GM21529 (cell line): Measurements from ENCODE around the gene TMEM106B.
"Not testable (repeated sequence)": the region's sequence is repeated elsewhere in the genome, so short reads cannot be mapped to it uniquely, and the experiment has no call there.

Experiments used
- ATAC-seq: cut with Tn5 transposase; IDR thresholded peaks from one replicate; pipeline ENCODE4 v1.9.1; 2021; ENCODE audit not compliant: unreplicated experiment

Gene TMEM106B

DNA sequence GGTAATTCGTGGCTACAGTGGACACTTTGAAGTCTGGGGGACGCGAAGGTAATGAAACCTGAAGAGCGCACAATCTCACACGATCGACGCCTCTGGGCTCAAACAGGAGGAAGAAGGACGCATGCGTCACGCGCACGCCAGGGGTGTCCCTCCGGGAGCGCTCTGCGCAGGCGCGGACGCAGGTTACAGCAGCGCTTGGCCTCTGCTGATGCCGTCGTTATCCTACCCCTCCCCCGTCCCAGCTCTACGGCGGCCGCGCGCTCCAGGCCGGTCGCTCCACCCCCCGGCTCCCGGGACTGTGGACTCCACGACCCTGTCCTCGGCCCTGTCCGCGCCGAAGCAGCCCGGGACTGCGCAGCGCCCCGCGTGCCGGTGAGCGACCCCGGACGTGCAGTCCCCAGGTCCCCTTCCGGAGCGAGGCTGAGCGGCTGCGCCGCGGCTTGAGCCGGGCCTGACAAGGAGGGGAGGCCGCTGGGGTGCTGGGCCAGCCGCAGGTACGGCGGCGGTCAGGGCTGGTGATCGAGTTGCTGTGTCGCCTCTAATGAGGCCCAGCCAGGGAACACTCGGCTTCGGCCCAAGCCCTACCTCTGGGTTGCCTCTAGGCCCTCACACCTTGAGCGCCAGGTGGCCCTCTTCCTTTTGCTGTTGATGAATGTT, at the start of gene TMEM106B:
Gene TMEM106B, plus strand, starts transcription at position 241 of the 657 bp plus-strand sequence. CDS start 3,517 bp downstream, outside the sequence.
- peak; percentile 95 for ATAC-seq

GRCh38 chr7:12162415-12163113, 48.5 kb upstream of the TMEM106B start:
- no peak for ATAC-seq

DNA sequence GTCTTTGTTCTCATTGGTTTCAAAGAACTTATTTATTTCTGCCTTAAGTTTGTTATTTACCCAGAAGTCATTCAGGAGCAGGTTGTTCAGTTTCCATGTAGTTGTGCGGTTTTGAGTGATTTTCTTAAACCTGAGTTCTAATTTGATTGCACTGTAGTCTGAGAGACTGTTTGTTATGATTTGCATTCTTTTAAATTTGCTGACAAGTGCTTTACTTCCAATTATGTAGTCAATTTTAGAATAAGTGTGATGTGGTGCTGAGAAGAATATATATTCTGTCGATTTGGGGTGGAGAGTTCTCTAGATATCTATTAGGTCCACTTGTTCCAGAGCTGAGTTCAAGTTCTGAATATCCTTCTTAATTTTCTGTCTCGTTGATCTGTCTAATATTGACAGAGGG, 43.0 kb upstream of the TMEM106B start:
- ATAC-seq: not testable (repeated sequence)

DNA sequence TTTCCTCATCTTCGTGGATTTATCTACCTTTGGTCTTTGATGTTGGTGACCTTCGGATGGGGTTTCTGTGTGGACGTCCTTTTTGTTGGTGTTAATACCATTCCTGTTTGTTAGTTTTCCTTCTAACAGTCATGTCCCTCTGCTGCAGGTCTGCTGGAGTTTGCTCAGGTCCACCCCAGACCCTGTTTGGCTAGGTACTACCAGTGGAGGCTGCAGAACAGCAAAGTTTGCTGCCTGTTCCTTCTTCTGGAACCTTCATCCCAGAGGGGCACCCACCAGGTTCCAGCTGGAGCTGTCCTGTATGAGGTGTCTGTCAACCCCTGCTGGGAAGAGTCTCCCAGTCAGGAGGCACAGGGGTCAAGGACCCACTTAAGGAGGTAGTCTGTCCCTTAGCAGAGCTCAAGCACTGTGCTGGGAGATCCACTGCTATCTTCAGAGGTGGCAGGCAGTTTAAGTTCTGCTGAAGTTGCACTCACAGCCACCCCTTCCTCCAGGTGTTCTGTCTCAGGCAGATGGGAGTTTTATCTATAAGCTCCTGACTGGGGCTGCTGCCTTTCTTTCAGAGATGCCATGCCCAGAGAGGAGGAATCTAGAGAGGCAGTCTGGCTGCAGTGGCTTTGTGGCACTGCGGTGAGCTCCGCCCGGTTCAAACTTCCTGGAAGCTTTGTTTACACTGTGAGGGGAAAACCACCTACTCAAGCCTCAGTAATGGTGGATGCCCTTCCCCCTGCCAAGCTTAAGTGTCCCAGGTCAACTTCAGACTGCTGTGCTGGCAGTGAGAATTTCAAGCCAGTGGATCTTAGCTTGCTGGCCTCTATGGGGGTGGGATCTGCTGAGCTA, 40.9 kb upstream of the TMEM106B start:
- not testable (repeated sequence) for ATAC-seq

DNA sequence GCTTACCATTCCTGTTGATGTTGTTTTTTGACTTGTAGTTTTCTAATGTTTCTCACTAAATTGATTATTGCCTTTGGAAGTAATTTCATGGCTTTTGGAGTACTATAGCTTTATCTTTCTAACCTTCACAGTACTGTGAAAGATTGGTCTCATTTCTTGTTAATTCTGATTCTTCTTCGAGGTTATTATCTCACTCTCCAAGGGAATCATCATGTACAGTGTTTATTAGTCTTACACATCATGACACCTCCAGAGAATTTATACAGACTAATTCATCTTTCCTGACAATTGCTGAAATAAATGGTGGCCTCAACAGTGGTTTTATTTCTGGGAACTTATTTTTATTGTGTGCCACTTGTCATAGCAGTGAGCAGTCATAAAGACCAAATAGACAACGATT, 37.4 kb upstream of the TMEM106B start:
- ATAC-seq: no peak

- ATAC-seq: no peak
These were observed 36.2 kb upstream of the TMEM106B start for GRCh38 chr7:12174931-12175330.

DNA sequence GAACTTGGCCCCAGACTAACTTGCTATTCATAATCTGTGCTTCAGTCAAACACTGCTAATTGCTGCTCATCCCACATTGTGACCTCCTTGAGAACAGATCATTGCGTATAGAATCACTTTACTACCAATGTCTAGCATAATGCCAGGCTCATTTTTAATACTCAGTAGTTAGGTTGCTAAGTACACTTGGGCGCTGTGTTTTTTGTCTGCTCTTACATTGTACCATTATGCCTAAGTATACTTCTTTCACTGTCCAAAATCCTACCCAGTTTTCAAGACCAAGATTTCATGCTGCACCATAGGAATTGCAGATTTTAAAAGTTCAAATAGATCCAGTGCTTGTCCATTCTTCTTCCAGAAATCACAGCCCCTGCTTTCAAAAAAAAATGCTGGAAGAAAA, 32.8 kb upstream of the TMEM106B start:
- ATAC-seq: no peak

DNA sequence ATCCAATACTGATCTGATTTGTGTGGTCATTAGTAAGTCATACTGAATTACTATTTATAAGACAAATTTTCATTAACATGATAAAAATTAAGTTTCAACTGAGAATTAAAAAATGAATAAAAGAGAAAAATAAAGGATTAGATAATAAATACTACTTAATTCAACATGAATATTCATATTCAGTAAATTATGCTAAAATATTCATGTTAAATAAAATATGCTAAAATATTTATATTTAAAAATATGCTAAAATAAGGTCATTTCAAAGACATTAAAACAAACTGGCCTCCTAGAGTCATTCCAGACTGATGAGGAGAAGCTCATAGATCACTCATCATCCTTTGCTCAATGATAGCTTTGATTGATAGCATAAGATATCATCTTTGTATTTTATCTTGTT, 16.7 kb upstream of the TMEM106B start:
- ATAC-seq: no peak

- ATAC-seq: no peak
These were observed 14.7 kb upstream of the TMEM106B start for GRCh38 chr7:12196386-12196785.

DNA sequence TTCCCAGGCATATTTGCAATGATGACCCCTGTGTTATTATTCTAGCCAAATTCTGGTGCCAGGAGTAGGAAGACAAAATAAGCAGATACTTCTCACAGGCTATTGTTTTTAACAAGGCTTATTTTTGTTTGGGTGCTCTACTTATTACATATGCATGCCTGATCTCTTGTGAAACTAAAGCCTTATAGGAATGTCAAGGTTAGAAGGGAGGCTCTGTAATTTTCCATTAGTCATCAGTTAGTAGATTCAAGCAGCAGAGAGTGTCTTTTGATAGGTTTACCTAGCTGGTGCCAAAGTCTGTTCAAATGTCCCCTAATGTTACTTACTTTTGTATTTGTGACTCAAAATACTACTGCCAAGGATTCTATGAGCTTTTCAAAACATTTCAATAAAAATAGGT, 11.7 kb upstream of the TMEM106B start:
- no peak for ATAC-seq

DNA sequence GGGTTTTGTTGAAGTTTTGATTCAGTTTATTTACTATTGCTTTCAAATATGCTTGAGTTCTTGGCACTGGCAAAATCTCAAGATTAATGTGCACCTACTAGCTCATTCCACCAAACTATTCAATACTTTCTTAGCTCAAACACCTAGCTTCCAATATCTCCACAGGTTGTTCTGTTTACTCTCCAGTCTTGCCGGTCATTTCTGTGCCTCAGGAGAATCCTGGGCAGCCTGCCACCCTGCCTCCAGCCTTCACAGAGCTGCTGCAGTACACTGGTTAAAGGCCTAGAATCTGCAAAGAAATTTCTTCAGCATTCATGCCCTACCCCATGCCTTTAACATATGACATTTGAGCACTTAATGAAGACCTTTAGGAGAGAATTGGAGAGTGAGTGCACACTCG, 4.0 kb upstream of the TMEM106B start:
- ATAC-seq: no peak

DNA sequence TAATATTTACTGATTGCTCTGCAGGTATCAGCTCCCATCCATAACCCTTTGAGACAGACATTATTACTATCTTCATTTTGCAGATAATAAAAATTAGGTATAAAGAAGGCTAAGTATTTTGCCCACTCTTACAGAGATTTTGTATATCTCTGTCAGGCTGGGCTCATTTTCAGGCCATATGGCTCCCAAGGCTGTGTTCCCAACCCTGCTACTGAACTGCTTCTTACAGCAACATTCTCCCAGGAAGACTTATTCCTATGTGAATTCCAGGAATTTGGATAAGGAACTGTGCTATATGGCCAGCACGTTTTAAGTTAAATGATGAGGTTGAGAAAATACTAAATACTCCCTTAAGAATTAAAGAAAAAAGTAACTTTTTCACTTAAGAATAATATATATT, 1.9 kb upstream of the TMEM106B start:
- ATAC-seq: no peak

GRCh38 chr7:12210179-12211053, 678 bp upstream of the TMEM106B start:
- ATAC-seq: peak; percentile 33

- ATAC-seq: no peak
These were observed 804 bp downstream of the TMEM106B start for GRCh38 chr7:12211711-12212485.

- no peak for ATAC-seq
These were observed 6.2 kb downstream of the TMEM106B start for GRCh38 chr7:12217311-12217710.

- ATAC-seq: no peak
These were observed 9.4 kb downstream of the TMEM106B start for GRCh38 chr7:12220389-12221046.

DNA sequence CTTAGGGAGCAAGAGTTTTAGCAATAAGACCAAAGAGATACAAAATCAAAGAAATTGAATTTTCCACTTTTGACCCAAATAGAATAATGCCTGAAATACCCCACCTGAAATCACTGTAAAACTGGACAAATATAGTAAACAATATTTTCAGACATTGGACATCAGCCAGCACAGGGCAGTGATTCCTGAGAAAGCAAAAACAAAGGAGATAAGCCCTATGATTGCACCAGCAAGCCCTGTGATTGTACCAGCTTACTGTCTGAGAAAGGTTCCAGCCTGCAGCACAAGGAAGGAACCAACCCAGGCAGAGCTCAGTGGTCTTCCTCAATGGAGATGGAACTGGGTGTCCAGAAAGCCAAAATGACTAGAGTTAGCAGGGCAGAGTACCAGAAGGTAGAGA, 10.3 kb downstream of the TMEM106B start:
- no peak for ATAC-seq

DNA sequence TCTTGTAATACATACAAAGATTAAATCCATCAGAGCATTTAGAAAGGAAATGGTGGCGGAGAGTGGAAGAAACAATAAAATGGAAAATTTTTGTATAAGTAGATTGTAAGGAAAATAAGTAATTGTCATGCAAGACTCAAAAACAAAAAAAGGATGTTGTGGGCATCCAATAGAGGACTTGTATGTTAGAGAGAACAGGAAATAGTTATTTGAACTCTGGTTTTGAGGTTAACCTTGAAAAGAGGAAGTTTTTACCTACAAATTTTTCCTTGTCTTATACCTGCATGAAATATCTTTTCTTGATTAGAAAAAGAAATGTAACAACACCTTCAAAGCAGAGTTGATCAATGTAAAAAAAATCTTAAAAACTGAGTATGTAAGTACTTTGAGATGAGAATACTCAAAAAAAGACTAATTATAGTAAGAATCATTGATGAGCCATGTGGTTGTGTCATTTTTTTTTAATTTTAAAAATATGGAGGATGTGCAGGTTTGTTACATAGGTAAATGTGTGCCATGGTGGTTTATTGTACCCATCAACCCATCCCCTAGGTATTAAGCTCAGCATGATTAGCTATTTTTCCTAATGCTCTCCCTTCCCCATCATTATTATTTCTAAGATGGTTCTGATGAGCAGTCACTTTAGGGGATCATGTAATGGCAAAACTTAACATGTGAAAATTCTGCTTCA, 11.9 kb downstream of the TMEM106B start:
- ATAC-seq: peak; percentile 90

DNA sequence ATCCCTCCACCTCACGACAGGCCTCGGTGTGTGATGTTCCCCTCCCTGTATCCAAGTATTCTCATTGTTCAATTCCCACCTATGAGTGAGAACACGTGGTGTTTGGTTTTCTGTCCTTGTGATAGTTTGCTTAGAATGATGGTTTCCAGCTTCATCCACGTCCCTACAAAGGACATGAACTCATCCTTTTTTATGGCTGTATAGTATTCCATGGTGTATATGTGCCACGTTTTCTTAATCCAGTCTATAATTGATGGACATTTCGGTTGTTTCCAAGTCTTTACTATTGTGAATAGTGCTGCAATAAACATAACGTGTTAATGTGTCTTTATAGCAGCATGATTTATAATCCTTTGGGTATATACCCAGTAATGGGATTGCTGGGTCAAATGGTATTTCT, 13.9 kb downstream of the TMEM106B start:
- ATAC-seq: not testable (repeated sequence)
